SK-N-SH (cell line): Measurements from ENCODE around the gene MCF2L.

Source experiments
- CTCF ChIP-seq: fragments of 200-600 bp; sonication (generic); IDR thresholded peaks from 2 replicates; pipeline ENCODE4 v1.6.1; 2017; ENCODE audit warnings: antibody characterized with exemption, mild to moderate bottlenecking, moderate library complexity
- EZH2phosphoT487 ChIP-seq: fragments of 200-600 bp; sonication (generic); IDR thresholded peaks from 2 replicates; pipeline ENCODE4 v1.6.1; 2017; ENCODE audit warnings: low read depth, mixed run types, mild to moderate bottlenecking, antibody characterized with exemption, moderate library complexity, borderline replicate concordance
- GABPA ChIP-seq: IDR thresholded peaks from 2 replicates; pipeline ENCODE4 v1.4.0; 2012; ENCODE audit warnings: low read depth, mild to moderate bottlenecking
- TAF1 ChIP-seq: IDR thresholded peaks from 2 replicates; pipeline ENCODE4 v1.6.1; 2012; ENCODE audit warnings: low read depth, mild to moderate bottlenecking, low read length, moderate library complexity, borderline replicate concordance
- TCF12 ChIP-seq: IDR thresholded peaks from 2 replicates; pipeline ENCODE4 v1.4.0; 2012
- TF ChIP-seq, protein P1 (sequence below): IDR thresholded peaks from 2 replicates; pipeline ENCODE4 v1.4.0; 2012; ENCODE audit warnings: low read depth

DNA sequence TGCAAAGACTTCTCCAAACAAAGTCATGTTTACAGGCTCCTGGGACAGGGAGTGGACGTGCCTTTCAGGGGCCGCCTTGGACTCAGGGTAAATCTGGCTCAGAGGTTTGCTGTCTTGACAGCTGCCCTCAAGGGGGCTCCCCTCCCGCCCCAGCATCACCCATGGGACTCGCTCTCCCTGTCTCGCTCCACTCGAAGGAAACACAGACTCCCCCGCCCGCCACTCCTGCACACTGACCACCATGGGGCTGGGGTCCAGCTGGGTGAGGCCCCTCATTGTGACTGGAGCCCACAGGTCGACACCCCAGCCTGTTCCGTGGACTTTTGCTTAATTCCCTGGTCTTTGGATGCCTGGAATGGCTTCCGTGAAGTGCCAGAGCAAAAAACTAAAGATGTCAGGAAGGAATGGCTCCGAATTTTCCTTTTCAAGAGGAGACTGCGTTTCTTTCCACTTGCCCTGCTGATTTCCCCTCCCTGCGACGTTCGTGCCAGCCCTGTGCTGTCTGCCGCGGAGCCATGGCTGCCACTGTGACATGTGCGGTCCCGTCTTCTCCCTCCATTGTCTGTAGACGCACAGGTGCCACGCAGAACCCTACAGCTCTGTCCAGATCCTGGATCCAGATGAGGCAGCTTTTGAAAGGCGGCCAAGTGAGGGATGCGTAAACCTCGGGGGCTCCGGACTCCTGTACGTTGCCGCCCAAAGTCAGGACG is 48.6 kb downstream of the MCF2L start:
- TF ChIP-seq GABPA: no peak
- no peak for TF ChIP-seq CTCF
- TF ChIP-seq TAF1: no peak
- TF ChIP-seq, protein P1, sequence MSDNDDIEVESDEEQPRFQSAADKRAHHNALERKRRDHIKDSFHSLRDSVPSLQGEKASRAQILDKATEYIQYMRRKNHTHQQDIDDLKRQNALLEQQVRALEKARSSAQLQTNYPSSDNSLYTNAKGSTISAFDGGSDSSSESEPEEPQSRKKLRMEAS: no peak
- no peak for TF ChIP-seq EZH2phosphoT487
- no peak for TF ChIP-seq TCF12
